NCI-H2171 (cell line): ENCODE measurements around the gene SENP3.

Experiments
- DNase-seq: peaks from one replicate; lab custom pipeline; 2025; lab: John Stamatoyannopoulos, UW

Gene SENP3

GRCh38 chr17:7556627-7557026, 5.1 kb upstream of the SENP3 start:
- no peak for DNase-seq

GRCh38 chr17:7557147-7557764, 4.5 kb upstream of the SENP3 start:
- DNase-seq = no peak

GRCh38 chr17:7557775-7558543, 3.8 kb upstream of the SENP3 start:
- DNase-seq = no peak

GRCh38 chr17:7558544-7559319, 3.0 kb upstream of the SENP3 start, which contains the start of gene TNFSF13:
TSS of gene TNFSF13 (plus strand) at chr17:7558750. CDS start at chr17:7559040, 290 bp downstream.
- no peak for DNase-seq

- DNase-seq = no peak
These were observed 2.2 kb upstream of the SENP3 start for GRCh38 chr17:7559320-7560171.

- DNase-seq = no peak
These were observed 1.3 kb upstream of the SENP3 start for GRCh38 chr17:7560172-7561027.

- peak; percentile 76 for DNase-seq
These were observed 617 bp upstream of the SENP3 start for GRCh38 chr17:7561028-7561575.

- DNase-seq = no peak
These were observed 488 bp downstream of the SENP3 start for GRCh38 chr17:7562208-7562605.

GRCh38 chr17:7563115-7563869, 1.6 kb downstream of the SENP3 start:
- DNase-seq = no peak

GRCh38 chr17:7569571-7569970, 7.9 kb downstream of the SENP3 start:
- no peak for DNase-seq

GRCh38 chr17:7570351-7570750, 8.6 kb downstream of the SENP3 start:
- no peak for DNase-seq

GRCh38 chr17:7572338-7572587, 10.5 kb downstream of the SENP3 start:
- no peak for DNase-seq

- peak; percentile 98 for DNase-seq
These were observed 11.0 kb downstream of the SENP3 start for GRCh38 chr17:7572588-7573323.

- peak; percentile 80 for DNase-seq
These were observed 11.8 kb downstream of the SENP3 start for GRCh38 chr17:7573324-7574080.

- DNase-seq = no peak
These were observed 12.6 kb downstream of the SENP3 start for GRCh38 chr17:7574176-7574953.

- no peak for DNase-seq
These were observed 13.8 kb downstream of the SENP3 start for GRCh38 chr17:7575481-7575883.

- DNase-seq = no peak
These were observed 14.2 kb downstream of the SENP3 start for GRCh38 chr17:7575959-7576358.

- DNase-seq = no peak
These were observed 14.8 kb downstream of the SENP3 start for GRCh38 chr17:7576432-7576937.
